Immature natural killer cell (primary cell): ENCODE results near the gene BCAN. TPM values are rescaled to one million over a fixed set of nuclear protein-coding genes. Genes with fewer than 3 reads are reported as not detected.
A peak's percentile ranks its signal among the peaks of the same experiment; 100 is the strongest.

ENCODE experiments used
- DNase-seq, 3 donors: peaks; one replicate each; pipeline ENCODE4 v3.0.0; 2022; ENCODE audit warnings: mixed read lengths in 1 of 3
- H3K27ac Mint-ChIP-seq, 6 donors: one replicate each; pipeline ENCODE4 v1.8.0; 2020; ENCODE audit warnings: mixed read lengths in 6 of 6, mild to moderate bottlenecking in 5 of 6, inconsistent platforms in 4 of 6, moderate library complexity in 3 of 6
- H3K27me3 Mint-ChIP-seq, 3 donors: one replicate each; pipeline ENCODE4 v1.8.0; 2020 to 2021; ENCODE audit warnings: low read depth in 3 of 3, mild to moderate bottlenecking in 3 of 3, mixed read lengths in 3 of 3, moderate library complexity in 3 of 3, inconsistent platforms in 1 of 3
- H3K36me3 Mint-ChIP-seq, 3 donors: one replicate each; pipeline ENCODE4 v1.8.0; 2020; ENCODE audit warnings: mixed read lengths in 3 of 3, inconsistent platforms in 2 of 3, mild to moderate bottlenecking in 2 of 3
- H3K4me1 Mint-ChIP-seq, 2 donors: one replicate each; pipeline ENCODE4 v1.8.0; 2020; ENCODE audit warnings: inconsistent platforms in 2 of 2, mild to moderate bottlenecking in 2 of 2, mixed read lengths in 2 of 2, moderate library complexity in 1 of 2
- H3K4me3 Mint-ChIP-seq, 5 donors: one replicate each; pipeline ENCODE4 v1.8.0; 2020; ENCODE audit warnings: mild to moderate bottlenecking in 5 of 5, mixed read lengths in 5 of 5, inconsistent platforms in 3 of 5, moderate library complexity in 3 of 5
- H3K9me3 Mint-ChIP-seq, 6 donors: one replicate each; pipeline ENCODE4 v1.8.0; 2020; ENCODE audit warnings: mild to moderate bottlenecking in 6 of 6, mixed read lengths in 6 of 6, inconsistent platforms in 4 of 6, moderate library complexity in 3 of 6
- polyA plus RNA-seq, 3 donors: library from polyadenylated mRNA; unstranded; fragments of 300-500 nt; fragmentation: Illumina TruSeq; gene quantifications; one replicate each; pipeline ENCODE4 v1.2.3, GENCODE V29; 2021

Gene BCAN
- polyA plus RNA-seq, 3 donors from 2014 or later, result 0.35 TPM; not detected in 2

DNA sequence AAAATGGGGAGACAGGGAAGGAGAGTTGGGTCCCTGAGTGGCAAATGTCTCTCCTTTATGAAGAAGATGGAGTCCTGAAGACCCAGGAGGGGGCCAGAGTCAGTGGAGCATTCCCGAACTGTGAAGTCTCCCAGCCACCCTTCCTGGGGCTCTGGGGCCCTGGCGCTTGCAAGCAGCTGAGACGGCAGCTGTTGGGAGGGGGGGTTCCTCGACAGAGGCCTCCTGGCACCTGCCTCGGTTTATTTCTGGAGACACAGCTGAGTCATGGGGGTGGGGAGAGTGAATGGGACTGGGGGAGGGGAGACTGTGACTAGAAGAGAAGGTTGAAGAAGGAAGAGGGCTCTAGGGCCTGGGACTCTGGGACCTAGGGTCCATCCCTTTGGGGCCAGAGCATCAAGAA, 21.3 kb downstream of the BCAN start:
- Mint-ChIP-seq H3K36me3 (no peaks in the 10 kb centered on the region), H3K4me1 (peaks cover 35 to 42% of the 10 kb centered on the region in 2 donors), H3K27ac (peak overlapping the region in 1 of 6 donors; percentile 32), H3K4me3 (no peak overlapping the region), H3K9me3 (no peaks in the 10 kb centered on the region), H3K27me3 (peaks cover 5 to 18% (median 14%) of the 10 kb centered on the region in 3 donors)
- no peak for DNase-seq

DNA sequence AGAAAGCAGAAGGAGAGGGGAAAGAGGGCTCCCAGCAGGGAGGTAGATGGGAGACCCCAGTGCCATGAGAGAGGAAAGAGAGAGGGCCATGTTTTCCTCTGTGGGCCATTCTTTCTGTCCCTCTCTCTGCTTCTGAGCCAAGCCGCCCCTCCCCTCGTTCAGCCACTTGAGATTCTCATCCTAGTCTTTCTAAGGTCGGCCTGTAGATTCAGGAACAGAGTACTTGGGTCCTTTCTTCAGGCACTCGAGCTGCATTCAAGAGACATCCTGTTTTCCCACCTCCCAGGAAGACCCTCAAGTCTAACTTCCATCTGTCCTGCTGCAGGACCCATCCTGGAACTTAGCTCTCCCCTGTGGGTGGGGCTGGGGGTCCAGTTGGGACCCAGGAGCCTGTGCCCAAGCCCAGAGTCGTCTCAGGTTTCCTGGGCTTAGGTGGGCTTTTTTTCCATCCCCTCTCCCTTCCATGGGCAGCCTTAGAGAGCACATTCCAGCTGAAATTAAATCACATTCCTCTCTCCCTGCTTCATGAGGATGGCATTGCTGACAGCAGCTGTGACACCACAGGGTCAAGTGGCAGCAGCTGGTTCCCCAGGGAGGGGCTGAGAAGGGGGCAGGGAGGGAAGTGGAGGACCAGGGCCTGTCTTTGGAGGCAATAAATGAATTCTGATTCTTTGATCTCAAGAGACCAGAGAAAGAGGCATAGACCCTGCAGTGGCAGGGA, 22.3 kb downstream of the BCAN start:
- H3K4me3 Mint-ChIP-seq, result no peak overlapping the region
- no peak for DNase-seq
- H3K27me3 Mint-ChIP-seq, result peaks cover 5 to 18% (median 12%) of the 10 kb centered on the region in 3 donors
- H3K36me3 Mint-ChIP-seq, result no peaks in the 10 kb centered on the region
- peaks cover 25 to 31% of the 10 kb centered on the region in 2 donors for H3K4me1 Mint-ChIP-seq
- no peaks in the 10 kb centered on the region for H3K9me3 Mint-ChIP-seq
- no peak overlapping the region for H3K27ac Mint-ChIP-seq

DNA sequence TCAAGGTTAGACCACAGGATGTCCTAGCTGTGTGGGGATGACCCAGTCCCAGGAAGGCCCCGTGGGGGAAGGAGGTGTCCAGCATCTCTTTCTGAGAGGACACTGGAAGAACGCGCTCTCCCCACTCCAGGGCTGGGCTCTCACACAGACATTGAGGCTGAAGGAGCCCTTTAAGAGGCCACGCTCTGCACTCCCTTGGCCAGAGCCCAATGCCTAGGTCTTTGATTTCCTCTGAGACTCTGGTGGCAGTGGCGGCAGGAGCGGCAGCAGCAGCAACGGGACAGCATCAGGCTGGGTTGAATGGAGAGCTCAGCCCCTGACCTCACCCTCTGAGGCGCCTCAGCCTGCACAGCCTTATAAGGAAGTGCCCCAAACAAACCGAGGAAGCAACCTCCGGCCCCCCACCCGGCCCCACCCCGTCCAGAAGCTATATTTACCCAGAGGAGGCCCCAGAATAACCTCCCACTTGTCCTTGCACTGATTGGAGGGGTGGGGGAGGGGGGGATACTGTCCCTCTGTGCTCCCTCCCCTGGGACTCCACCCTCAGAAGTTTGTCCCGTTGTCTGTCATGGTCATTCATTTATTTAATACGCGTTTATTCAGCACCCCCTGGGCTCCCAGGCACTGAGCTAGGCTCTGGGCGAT, 23.0 kb downstream of the BCAN start:
- no peak for DNase-seq
- no peaks in the 10 kb centered on the region for H3K36me3 Mint-ChIP-seq
- H3K4me1 Mint-ChIP-seq, result peaks cover 18 to 25% of the 10 kb centered on the region in 2 donors
- H3K9me3 Mint-ChIP-seq, result no peaks in the 10 kb centered on the region
- H3K27me3 Mint-ChIP-seq, result peaks cover 5 to 14% (median 13%) of the 10 kb centered on the region in 3 donors
- no peak overlapping the region for H3K4me3 Mint-ChIP-seq
- no peak overlapping the region for H3K27ac Mint-ChIP-seq

DNA sequence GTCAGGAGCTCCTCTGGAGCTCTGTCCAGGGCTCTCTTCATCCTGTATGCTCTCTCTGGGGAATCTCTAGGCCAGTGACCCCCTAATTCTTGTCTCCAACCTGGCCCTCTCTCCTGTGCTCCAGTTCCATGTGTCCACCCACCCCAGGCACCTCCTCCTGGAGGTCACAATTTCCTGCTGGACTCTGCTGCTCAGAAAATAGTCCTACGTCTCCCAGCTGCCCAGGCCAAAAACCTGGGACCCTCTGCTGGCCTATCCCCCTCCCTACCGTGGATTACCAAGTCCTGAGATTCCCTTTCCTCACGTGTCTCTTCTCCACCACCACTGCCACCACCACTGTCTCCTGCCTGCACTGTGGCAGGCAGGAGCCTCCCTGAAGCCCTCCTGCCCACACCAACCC, 23.6 kb downstream of the BCAN start:
- Mint-ChIP-seq H3K36me3 (no peaks in the 10 kb centered on the region), H3K4me1 (peaks cover 11 to 18% of the 10 kb centered on the region in 2 donors), H3K4me3 (no peak overlapping the region), H3K27me3 (peaks cover 3 to 11% (median 7%) of the 10 kb centered on the region in 3 donors), H3K27ac (no peak overlapping the region), H3K9me3 (no peaks in the 10 kb centered on the region)
- no peak for DNase-seq

DNA sequence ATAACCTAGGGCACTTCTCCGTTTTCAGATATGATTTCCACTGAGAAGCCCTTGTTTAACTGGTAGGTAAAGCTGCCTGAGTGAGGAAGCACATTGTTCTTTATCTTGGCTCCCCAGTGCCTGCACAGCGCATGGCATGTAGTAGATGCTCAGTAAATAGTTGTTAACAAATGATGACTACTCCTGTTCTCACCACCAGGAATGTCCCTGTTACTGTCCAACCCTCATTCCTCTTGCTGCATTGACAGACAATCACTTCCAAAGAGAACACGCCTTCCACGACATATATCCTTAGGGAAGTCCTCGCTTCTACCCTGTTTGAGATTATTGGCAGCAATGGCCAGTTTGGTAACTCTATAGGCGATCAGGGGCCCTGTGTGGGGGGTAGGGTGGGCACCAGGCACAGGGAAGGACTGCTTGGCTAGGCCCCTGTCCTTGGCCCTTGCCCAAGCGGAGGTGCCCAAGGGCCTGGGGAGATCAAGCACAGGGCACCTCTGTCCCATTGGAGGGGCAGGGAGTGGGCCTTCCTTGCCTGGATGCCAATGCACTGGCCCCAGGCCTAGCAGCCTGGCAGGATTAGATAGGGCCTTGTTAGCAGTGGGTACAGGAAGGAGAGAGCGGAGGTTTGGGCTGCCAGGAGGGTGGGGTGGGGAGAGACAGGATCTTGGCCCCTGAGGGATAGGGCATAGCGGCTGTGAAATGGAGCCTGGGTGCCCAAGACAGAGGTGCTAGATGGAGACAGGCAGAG, 25.1 kb downstream of the BCAN start:
- Mint-ChIP-seq H3K4me1 (peaks cover 0 to 4% of the 10 kb centered on the region in 2 donors), H3K4me3 (no peak overlapping the region), H3K27me3 (peaks cover 0 to 8% (median 3%) of the 10 kb centered on the region in 3 donors), H3K36me3 (no peaks in the 10 kb centered on the region), H3K9me3 (no peaks in the 10 kb centered on the region), H3K27ac (no peak overlapping the region)
- no peak for DNase-seq

GRCh38 chr1:156667610-156667967, 25.7 kb downstream of the BCAN start:
- no peaks in the 10 kb centered on the region for H3K36me3 Mint-ChIP-seq
- H3K27ac Mint-ChIP-seq, result no peak overlapping the region
- no peaks in the 10 kb centered on the region for H3K9me3 Mint-ChIP-seq

DNA sequence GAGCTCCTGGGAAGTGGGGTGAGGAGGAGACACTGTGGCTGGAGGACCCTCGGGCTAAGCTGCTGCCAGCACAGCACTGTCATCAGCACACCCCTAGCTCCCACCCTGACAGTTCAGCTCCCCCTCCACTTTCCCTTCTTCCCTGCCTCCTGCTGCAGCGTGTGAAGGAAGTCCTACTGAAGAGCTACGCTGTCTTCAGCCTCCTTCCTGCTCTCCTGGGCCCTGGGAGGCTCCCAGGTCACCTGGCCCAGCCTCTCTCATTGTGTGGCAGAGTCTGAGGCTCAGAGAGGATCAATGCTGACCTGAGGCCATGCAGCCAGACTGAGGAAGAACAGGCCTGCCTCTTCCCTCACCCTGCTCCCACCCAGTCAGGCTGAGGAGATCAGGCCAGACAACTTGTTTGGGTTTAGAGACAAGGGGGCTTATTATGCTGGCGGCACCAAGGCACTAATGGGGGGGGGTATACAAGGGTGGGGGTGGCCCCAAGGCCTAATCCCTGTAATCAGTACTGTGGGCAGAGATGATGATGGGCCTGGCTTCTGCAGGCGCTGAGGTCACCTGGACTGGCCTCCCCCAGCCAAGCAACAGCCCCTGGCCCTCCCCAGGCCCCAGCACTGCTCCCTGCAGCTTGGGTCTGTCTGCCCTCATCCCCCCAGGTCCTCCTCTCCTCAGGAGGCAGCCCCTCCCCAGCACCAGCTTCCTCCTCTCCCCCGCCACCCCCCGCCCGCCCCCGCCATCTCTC, 26.2 kb downstream of the BCAN start:
- H3K27ac Mint-ChIP-seq, result no peak overlapping the region
- DNase-seq, result no peak
- peaks cover 0 to 10% (median 3%) of the 10 kb centered on the region in 3 donors for H3K27me3 Mint-ChIP-seq
- no peaks in the 10 kb centered on the region for H3K9me3 Mint-ChIP-seq
- H3K4me1 Mint-ChIP-seq, result no peaks in the 10 kb centered on the region
- no peak overlapping the region for H3K4me3 Mint-ChIP-seq
- no peaks in the 10 kb centered on the region for H3K36me3 Mint-ChIP-seq

More at GRCh38 chr1:156667610-156667967, 25.7 kb downstream of the BCAN start:
- H3K4me1 Mint-ChIP-seq, result no peaks in the 10 kb centered on the region
- H3K27me3 Mint-ChIP-seq, result peaks cover 0 to 10% (median 3%) of the 10 kb centered on the region in 3 donors
- DNase-seq, result no peak
- no peak overlapping the region for H3K4me3 Mint-ChIP-seq

GRCh38 chr1:156668801-156669637, 27.1 kb downstream of the BCAN start:
- Mint-ChIP-seq H3K36me3 (no peaks in the 10 kb centered on the region), H3K4me3 (no peak overlapping the region), H3K27ac (no peak overlapping the region), H3K4me1 (no peaks in the 10 kb centered on the region), H3K9me3 (no peaks in the 10 kb centered on the region), H3K27me3 (peaks cover 0 to 10% (median 3%) of the 10 kb centered on the region in 3 donors)
- no peak for DNase-seq

GRCh38 chr1:156669794-156670193, 27.9 kb downstream of the BCAN start:
- no peaks in the 10 kb centered on the region for H3K36me3 Mint-ChIP-seq
- no peak overlapping the region for H3K27ac Mint-ChIP-seq
- no peak overlapping the region for H3K4me3 Mint-ChIP-seq
- H3K27me3 Mint-ChIP-seq, result peaks cover 0 to 10% (median 3%) of the 10 kb centered on the region in 3 donors
- H3K9me3 Mint-ChIP-seq, result no peaks in the 10 kb centered on the region
- H3K4me1 Mint-ChIP-seq, result no peaks in the 10 kb centered on the region
- DNase-seq, result no peak

DNA sequence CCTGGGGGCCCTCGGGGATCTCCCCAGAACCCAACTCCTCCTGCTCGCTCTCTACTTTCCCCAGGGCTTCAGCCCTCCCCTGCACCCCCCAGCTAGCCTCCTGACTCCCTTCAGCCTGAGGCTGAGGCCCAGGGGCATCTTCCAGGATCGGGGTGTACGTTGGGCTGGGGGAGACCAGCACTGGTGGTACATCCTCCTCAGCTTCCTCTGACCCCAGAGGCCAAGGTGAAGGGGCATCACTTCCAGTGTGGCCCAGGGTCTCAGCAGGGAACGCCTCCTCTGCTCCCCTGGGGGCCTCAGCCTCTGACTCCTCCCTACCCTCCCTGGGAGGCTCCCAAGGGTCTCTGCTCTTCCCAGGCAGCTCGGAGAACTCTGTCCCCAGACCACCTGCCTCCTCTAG, 28.4 kb downstream of the BCAN start:
- Mint-ChIP-seq H3K36me3 (no peaks in the 10 kb centered on the region), H3K27me3 (peaks cover 0 to 10% (median 6%) of the 10 kb centered on the region in 3 donors), H3K4me1 (no peaks in the 10 kb centered on the region), H3K27ac (no peak overlapping the region), H3K4me3 (no peak overlapping the region), H3K9me3 (no peaks in the 10 kb centered on the region)
- DNase-seq, result no peak

DNA sequence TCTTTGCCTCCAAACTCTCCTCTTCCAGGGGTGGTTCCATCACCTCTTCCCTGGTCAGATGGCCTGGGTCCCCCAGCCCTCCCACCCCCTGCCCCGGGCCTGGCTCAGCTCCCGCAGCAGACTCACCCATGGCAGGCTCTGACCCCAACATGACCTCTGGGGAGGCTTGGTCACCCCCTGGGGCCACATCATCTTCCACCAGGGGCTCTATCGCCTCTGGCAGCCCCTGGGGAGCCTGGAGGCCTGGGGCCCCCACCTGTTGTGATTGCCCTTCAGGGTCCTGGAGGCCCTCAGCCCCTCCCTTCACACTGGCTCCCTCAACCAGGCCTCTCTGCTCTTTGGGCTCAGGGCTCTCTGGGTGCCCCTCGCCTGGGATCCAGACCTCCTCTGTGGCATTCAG, 28.9 kb downstream of the BCAN start:
- H3K9me3 Mint-ChIP-seq, result no peaks in the 10 kb centered on the region
- no peak overlapping the region for H3K27ac Mint-ChIP-seq
- H3K27me3 Mint-ChIP-seq, result peaks cover 0 to 10% (median 9%) of the 10 kb centered on the region in 3 donors
- H3K4me3 Mint-ChIP-seq, result no peak overlapping the region
- no peaks in the 10 kb centered on the region for H3K4me1 Mint-ChIP-seq
- no peaks in the 10 kb centered on the region for H3K36me3 Mint-ChIP-seq
- DNase-seq, result no peak

GRCh38 chr1:156671804-156672203, 29.9 kb downstream of the BCAN start:
- Mint-ChIP-seq H3K9me3 (no peaks in the 10 kb centered on the region), H3K27ac (no peak overlapping the region), H3K4me1 (no peaks in the 10 kb centered on the region), H3K27me3 (peaks cover 0 to 15% (median 9%) of the 10 kb centered on the region in 3 donors), H3K4me3 (no peak overlapping the region), H3K36me3 (no peaks in the 10 kb centered on the region)
- no peak for DNase-seq
